ENCODE data around the gene TINAGL1.

DNA sequence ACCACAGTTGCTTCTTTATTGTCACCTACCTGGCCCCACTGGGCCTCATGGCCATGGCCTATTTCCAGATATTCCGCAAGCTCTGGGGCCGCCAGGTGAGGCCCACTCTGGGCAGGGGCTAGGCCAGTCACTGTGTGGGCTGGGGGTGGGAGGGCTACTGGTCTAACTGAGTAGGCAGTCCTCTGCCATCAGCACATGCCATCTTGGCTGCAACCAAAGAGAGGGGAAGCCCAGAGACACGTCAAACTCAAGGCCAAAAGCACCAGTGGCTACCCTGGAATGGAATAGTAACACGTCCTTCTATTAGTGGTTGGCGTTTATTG is 45.1 kb downstream of the TINAGL1 start:
- TF ChIP-seq, protein P1, sequence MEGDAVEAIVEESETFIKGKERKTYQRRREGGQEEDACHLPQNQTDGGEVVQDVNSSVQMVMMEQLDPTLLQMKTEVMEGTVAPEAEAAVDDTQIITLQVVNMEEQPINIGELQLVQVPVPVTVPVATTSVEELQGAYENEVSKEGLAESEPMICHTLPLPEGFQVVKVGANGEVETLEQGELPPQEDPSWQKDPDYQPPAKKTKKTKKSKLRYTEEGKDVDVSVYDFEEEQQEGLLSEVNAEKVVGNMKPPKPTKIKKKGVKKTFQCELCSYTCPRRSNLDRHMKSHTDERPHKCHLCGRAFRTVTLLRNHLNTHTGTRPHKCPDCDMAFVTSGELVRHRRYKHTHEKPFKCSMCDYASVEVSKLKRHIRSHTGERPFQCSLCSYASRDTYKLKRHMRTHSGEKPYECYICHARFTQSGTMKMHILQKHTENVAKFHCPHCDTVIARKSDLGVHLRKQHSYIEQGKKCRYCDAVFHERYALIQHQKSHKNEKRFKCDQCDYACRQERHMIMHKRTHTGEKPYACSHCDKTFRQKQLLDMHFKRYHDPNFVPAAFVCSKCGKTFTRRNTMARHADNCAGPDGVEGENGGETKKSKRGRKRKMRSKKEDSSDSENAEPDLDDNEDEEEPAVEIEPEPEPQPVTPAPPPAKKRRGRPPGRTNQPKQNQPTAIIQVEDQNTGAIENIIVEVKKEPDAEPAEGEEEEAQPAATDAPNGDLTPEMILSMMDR (IDR thresholded peaks at IDR 0.05): no peak
- no peak for TF ChIP-seq EP300 (IDR thresholded peaks at IDR 0.05)

Measured in ovary (tissue), 3 donors.